AG09319 (cell line): ENCODE measurements around the gene USP21.

Experiments
- DNase-seq: peaks from one replicate; pipeline ENCODE4 v3.0.0-alpha.2; 2010; ENCODE audit warnings: low read depth; ENCODE audit errors: extremely low read depth
- TF ChIP-seq, protein P1 (sequence below): IDR thresholded peaks from 2 replicates; pipeline ENCODE4 v1.5.1; 2011; ENCODE audit warnings: low read depth, mild to moderate bottlenecking, inconsistent platforms, low read length, moderate library complexity

The USP21 gene

DNA sequence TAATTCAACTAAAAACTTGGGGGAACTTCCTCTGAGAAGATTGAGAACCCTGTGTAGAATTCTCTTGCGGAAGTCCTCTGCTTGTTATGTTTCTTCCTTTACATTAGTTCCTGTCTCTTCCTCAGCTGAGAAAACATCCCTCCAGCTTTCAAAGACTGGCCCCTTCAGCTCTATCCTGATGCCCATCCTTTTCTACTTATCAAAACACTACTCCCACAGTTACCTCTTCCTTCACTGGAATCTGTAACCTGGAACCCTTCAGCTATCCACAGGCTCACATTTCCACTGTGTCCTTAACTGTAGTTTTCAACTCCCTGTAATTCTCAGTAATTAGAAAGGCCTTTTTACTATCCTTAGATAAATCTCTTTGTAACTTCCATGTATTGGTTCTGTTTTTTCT is 20.9 kb upstream of the USP21 start:
- DNase-seq = no peak
- TF ChIP-seq, protein P1, sequence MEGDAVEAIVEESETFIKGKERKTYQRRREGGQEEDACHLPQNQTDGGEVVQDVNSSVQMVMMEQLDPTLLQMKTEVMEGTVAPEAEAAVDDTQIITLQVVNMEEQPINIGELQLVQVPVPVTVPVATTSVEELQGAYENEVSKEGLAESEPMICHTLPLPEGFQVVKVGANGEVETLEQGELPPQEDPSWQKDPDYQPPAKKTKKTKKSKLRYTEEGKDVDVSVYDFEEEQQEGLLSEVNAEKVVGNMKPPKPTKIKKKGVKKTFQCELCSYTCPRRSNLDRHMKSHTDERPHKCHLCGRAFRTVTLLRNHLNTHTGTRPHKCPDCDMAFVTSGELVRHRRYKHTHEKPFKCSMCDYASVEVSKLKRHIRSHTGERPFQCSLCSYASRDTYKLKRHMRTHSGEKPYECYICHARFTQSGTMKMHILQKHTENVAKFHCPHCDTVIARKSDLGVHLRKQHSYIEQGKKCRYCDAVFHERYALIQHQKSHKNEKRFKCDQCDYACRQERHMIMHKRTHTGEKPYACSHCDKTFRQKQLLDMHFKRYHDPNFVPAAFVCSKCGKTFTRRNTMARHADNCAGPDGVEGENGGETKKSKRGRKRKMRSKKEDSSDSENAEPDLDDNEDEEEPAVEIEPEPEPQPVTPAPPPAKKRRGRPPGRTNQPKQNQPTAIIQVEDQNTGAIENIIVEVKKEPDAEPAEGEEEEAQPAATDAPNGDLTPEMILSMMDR = no peak

- no peak for DNase-seq
- TF ChIP-seq, protein P1 = peak; percentile 50
Measured at GRCh38 chr1:161139766-161140165, 19.5 kb upstream of the USP21 start.

DNA sequence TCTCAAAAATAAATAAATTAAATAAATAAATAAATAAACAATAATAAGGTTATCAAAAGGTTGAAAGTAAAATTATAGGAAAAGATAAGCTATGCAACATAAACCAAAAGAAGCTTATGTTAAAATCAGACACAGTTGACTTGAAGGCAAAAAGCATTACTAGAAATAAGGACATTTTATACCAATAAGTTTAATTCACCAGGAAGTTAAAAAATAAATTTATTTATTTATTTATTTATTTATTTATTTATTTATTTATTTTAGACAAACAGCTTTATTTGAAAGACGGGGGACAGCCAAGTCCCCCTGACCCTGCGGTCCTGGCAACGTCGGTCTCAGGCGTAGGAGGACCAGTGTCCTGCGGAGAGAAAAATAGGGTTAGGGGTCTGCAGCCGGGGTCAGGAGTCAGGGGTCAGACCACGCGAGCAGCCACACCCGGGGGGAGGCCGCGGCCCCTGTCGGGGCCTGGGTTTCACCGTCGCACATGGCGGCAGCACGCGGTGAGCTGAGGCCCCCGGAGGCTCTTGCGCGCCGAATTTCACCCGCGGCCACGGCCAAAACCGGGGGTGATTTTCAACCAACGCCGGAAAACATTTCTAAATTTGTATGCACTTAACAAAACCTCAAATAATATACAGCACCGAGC is 18.4 kb upstream of the USP21 start:
- no peak for DNase-seq
- TF ChIP-seq, protein P1 = no peak

DNA sequence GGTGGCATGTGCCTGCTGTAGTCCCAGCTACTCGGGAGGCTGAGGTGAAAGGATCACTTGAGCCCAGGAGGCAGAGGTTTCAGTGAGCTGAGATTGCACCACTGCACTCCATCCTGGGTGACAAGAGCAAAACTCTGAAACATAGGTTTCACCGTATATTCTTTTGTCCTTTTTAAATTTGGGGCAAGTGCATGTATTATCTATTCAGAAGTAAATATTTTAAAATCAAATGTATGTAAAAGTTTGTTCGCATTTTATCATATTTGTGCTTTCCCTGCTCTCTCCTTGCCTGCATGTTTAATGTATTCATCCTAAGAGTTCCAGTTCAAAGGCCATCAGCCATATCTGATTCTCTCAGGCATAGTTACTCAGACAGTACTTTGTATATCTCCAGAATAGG is 13.5 kb upstream of the USP21 start:
- no peak for DNase-seq
- TF ChIP-seq, protein P1 = no peak

- no peak for DNase-seq
- TF ChIP-seq, protein P1 = no peak
Measured at GRCh38 chr1:161153176-161153575, 6.1 kb upstream of the USP21 start.

DNA sequence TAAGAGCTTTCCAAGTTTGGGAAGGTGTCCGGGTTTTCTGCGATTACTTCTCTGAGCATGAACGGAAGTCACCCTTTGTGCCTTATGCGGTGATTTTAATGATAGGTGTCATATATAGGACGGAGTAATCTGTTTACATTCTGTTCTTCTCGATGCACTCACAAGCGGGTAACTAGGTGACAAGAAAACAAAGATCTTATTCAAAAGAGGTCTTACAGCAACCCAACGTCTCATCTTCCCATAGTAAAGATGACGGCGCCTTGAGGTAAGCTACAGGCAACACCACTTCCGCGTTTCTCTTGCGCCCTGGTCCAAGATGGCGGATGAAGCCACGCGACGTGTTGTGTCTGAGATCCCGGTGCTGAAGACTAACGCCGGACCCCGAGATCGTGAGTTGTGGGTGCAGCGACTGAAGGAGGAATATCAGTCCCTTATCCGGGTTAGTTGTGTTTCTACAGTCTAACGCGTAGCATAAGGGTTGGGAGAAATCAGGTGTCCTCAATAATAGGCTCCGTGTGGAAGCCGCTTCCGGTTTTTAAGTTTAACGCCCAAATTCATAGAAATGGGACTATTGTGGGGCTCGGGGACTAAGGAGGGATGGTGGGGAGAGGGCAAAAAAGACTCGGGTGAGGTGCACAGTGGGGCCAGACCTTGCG is 5.5 kb upstream of the USP21 start, which contains the start of gene UFC1:
Gene UFC1 (plus strand): TSS at position 297 of the 656 bp plus-strand sequence. CDS start 20 bp downstream, at position 317.
- peak; percentile 71 for DNase-seq
- TF ChIP-seq, protein P1 = no peak

DNA sequence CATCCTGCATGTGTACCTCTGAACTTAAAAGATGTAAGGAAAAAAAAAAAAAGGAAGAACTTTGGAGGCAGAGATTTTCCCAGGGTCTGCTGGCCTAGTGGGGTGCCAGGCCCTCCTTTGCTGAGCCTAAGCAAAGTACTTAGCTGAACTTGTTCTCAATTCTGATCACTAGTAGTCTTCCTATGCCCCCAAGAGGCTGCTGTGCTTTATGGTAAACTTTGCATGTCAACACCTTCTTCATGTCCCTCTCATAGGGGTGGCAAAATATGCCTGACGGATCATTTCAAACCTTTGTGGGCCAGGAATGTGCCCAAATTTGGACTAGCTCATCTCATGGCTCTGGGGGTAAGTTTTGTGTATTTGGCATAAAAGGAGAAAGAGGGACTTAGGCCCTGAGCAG is 1.4 kb upstream of the USP21 start:
- DNase-seq = no peak
- TF ChIP-seq, protein P1 = no peak
